ENCODE results near the gene NEMP1.

The NEMP1 gene

GRCh38 chr12:57047981-57048380, 30.6 kb downstream of the NEMP1 start:
- Histone ChIP-seq H3K4me1 (ENCODE audit: control insufficient read depth in 1 of 2, insufficient read depth in 2 of 2, low read length in 2 of 2) (no peaks in the 10 kb centered on the region), H3K27ac (ENCODE audit: low read length) (no peak overlapping the region), H3K36me3 (ENCODE audit: control insufficient read depth in 1 of 2, insufficient read depth in 2 of 2, low read length in 2 of 2) (no peaks in the 10 kb centered on the region), H3K9me3 (ENCODE audit: control insufficient read depth in 1 of 2, low read length in 2 of 2) (no peaks in the 10 kb centered on the region), H3K4me3 (ENCODE audit: low read depth in 1 of 2, low read length in 2 of 2) (peak overlapping the region in 1 of 2 donors; percentile 40), H3K27me3 (ENCODE audit: low read depth, low read length) (no peaks in the 10 kb centered on the region)

DNA sequence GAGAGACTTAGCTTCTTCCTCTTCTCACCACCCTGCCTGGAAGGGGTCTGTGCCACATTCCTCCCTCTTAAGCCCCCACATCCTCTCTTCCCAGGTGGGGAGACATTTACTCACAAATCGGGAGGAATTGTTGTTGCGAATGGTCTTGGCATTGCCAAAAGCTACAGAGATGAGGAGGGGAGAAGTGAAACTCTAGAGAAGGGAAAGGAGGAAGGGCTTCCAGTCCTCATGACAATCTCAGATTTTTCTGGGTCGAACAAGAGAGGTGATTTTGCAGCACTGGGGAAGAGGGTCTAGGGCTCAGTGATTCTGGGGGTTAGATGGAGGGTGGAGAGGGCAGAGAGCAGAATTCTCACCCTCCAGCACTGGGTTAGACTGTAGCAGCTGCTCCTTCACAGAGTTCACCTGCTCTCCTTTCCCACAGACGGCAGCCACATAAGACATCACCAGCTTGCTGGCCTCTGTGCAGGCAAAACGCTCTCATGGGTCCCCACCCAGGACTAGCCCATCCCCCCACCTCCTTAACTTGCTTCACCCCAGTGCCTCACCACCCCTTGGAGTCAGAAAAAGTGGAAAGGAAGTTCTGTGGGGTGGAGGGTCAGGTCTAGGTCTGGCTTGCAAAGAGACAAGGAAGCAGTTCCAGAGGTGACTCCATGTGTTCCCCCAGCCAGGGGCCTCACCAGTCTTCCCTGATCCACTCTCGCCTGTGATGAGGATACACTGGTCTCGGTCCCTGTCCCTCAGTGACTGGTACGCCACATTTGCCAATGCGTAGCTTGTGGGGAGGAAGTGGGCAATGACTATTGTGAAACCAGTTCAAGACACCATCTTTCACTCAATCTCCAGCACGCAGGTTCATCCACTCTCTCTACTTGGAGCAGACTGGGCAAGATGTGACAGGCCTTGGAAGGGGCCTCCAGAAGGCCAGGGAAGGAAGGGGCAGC, 31.4 kb downstream of the NEMP1 start:
- H3K4me1 ChIP-seq (ENCODE audit: control insufficient read depth in 1 of 2, insufficient read depth in 2 of 2, low read length in 2 of 2), result no peaks in the 10 kb centered on the region
- H3K36me3 ChIP-seq (ENCODE audit: control insufficient read depth in 1 of 2, insufficient read depth in 2 of 2, low read length in 2 of 2), result no peaks in the 10 kb centered on the region
- H3K9me3 ChIP-seq (ENCODE audit: control insufficient read depth in 1 of 2, low read length in 2 of 2), result no peaks in the 10 kb centered on the region
- no peak overlapping the region for H3K27ac ChIP-seq (ENCODE audit: low read length)
- no peaks in the 10 kb centered on the region for H3K27me3 ChIP-seq (ENCODE audit: low read depth, low read length)
- peak overlapping the region in 1 of 2 donors; percentile 40 for H3K4me3 ChIP-seq (ENCODE audit: low read depth in 1 of 2, low read length in 2 of 2)

DNA sequence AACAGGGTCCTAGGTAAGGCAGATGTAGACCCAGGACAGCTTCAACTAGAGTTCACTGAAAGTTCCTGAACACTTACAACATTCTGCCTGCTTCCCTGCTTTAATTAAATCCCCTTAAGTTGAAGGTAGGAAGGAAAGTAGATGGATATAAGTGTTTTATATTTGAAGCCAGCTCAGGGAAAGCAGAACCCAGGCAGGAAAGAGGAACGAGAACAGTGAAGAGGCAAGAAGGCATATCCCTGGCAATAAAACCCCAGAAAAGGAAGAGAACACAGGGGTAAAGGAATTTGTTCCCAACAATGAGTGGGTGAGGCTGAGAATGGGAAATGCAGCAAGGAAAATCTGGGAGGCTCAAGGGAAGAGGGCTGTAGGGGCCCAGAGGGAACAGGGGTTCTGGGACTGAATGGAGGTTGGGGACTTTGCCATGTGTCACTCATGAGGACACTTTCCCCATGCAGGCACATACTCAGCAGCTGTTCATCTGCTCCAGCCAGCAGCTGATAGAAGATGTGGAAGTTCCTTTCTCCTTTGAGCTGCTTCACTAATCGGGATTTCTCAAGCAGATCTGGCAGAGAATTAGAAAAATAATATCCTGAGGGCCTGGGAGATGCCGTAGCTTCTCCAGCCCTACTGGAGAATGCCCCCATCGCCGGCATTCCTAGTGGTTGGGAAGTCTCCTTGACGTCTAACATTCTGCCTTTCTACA, 32.4 kb downstream of the NEMP1 start:
- Histone ChIP-seq H3K4me3 (ENCODE audit: low read depth in 1 of 2, low read length in 2 of 2) (no peak overlapping the region), H3K9me3 (ENCODE audit: control insufficient read depth in 1 of 2, low read length in 2 of 2) (no peaks in the 10 kb centered on the region), H3K4me1 (ENCODE audit: control insufficient read depth in 1 of 2, insufficient read depth in 2 of 2, low read length in 2 of 2) (no peaks in the 10 kb centered on the region), H3K27ac (ENCODE audit: low read length) (no peak overlapping the region), H3K27me3 (ENCODE audit: low read depth, low read length) (no peaks in the 10 kb centered on the region), H3K36me3 (ENCODE audit: control insufficient read depth in 1 of 2, insufficient read depth in 2 of 2, low read length in 2 of 2) (no peaks in the 10 kb centered on the region)

DNA sequence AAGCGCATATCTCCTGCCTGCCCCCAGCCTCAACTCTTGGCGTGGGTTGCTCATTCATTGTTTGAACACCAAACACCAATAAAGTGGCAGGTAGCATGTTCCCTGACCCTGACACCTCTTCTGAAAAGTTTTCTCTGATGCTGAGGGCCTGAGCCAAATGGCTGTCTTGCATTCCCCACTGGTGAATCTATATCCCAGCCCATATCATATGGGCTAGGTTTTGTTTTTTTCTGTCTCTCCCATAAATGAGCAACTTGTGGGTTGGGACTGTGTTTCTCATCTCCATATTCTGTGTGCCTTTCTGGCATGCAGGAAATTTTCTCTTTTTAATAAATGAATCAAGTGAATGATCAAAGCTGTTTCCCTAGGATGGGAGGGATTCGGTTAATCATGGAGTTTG, 33.7 kb downstream of the NEMP1 start:
- H3K27me3 ChIP-seq (ENCODE audit: low read depth, low read length), result no peaks in the 10 kb centered on the region
- no peak overlapping the region for H3K4me3 ChIP-seq (ENCODE audit: low read depth in 1 of 2, low read length in 2 of 2)
- H3K27ac ChIP-seq (ENCODE audit: low read length), result no peak overlapping the region
- H3K9me3 ChIP-seq (ENCODE audit: control insufficient read depth in 1 of 2, low read length in 2 of 2), result no peaks in the 10 kb centered on the region
- no peaks in the 10 kb centered on the region for H3K4me1 ChIP-seq (ENCODE audit: control insufficient read depth in 1 of 2, insufficient read depth in 2 of 2, low read length in 2 of 2)
- no peaks in the 10 kb centered on the region for H3K36me3 ChIP-seq (ENCODE audit: control insufficient read depth in 1 of 2, insufficient read depth in 2 of 2, low read length in 2 of 2)

GRCh38 chr12:57044468-57044867, 34.1 kb downstream of the NEMP1 start:
- Histone ChIP-seq H3K9me3 (ENCODE audit: control insufficient read depth in 1 of 2, low read length in 2 of 2) (no peaks in the 10 kb centered on the region), H3K4me3 (ENCODE audit: low read depth in 1 of 2, low read length in 2 of 2) (no peak overlapping the region), H3K4me1 (ENCODE audit: control insufficient read depth in 1 of 2, insufficient read depth in 2 of 2, low read length in 2 of 2) (no peaks in the 10 kb centered on the region), H3K27ac (ENCODE audit: low read length) (no peak overlapping the region), H3K27me3 (ENCODE audit: low read depth, low read length) (no peaks in the 10 kb centered on the region), H3K36me3 (ENCODE audit: control insufficient read depth in 1 of 2, insufficient read depth in 2 of 2, low read length in 2 of 2) (no peaks in the 10 kb centered on the region)

DNA sequence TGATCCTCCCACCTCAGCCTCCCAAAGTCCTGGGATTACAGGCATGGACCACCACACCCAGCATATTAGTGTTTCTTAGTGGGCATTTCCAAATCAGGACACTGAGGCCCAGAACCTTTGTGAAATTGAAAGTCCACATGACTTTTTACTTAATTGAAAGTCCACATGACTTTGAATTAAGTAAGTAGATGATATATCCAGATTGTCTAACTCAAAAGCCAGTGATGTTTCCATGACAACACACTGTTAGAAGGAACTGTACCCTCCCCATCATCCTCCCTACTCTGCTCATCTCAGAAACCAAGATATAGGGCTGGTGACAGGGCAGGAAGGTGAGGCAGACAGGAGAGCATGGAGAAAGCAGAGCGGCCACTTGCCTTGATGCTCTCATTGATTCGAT, 35.9 kb downstream of the NEMP1 start:
- Histone ChIP-seq H3K4me1 (ENCODE audit: control insufficient read depth in 1 of 2, insufficient read depth in 2 of 2, low read length in 2 of 2) (no peaks in the 10 kb centered on the region), H3K36me3 (ENCODE audit: control insufficient read depth in 1 of 2, insufficient read depth in 2 of 2, low read length in 2 of 2) (no peaks in the 10 kb centered on the region), H3K9me3 (ENCODE audit: control insufficient read depth in 1 of 2, low read length in 2 of 2) (no peaks in the 10 kb centered on the region), H3K27me3 (ENCODE audit: low read depth, low read length) (no peaks in the 10 kb centered on the region), H3K4me3 (ENCODE audit: low read depth in 1 of 2, low read length in 2 of 2) (no peak overlapping the region), H3K27ac (ENCODE audit: low read length) (no peak overlapping the region)

- Histone ChIP-seq H3K4me3 (ENCODE audit: low read depth in 1 of 2, low read length in 2 of 2) (no peak overlapping the region), H3K4me1 (ENCODE audit: control insufficient read depth in 1 of 2, insufficient read depth in 2 of 2, low read length in 2 of 2) (no peaks in the 10 kb centered on the region), H3K27me3 (ENCODE audit: low read depth, low read length) (no peaks in the 10 kb centered on the region), H3K27ac (ENCODE audit: low read length) (no peak overlapping the region), H3K36me3 (ENCODE audit: control insufficient read depth in 1 of 2, insufficient read depth in 2 of 2, low read length in 2 of 2) (no peaks in the 10 kb centered on the region), H3K9me3 (ENCODE audit: control insufficient read depth in 1 of 2, low read length in 2 of 2) (no peaks in the 10 kb centered on the region)
These were observed 37.8 kb downstream of the NEMP1 start for GRCh38 chr12:57040750-57041149.

DNA sequence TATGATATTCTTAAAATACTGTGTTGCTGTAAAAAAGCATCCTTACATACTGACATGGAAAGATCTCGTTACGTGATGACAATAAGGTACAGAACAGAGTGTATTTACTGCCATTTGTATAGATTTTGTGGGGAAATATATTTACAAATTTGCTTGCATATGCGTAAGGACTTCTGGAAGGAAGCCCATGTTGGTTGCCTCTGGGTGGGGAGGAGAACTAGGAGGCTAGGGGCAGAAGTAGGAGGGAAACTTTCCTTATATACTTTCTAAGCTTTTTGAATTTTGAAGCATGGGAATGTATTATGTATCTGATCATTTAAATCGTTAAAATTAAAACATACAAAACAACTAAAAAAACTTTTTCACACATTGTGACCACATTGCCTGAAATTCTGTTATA, 38.4 kb downstream of the NEMP1 start:
- Histone ChIP-seq H3K36me3 (ENCODE audit: control insufficient read depth in 1 of 2, insufficient read depth in 2 of 2, low read length in 2 of 2) (no peaks in the 10 kb centered on the region), H3K4me3 (ENCODE audit: low read depth in 1 of 2, low read length in 2 of 2) (no peak overlapping the region), H3K4me1 (ENCODE audit: control insufficient read depth in 1 of 2, insufficient read depth in 2 of 2, low read length in 2 of 2) (no peaks in the 10 kb centered on the region), H3K9me3 (ENCODE audit: control insufficient read depth in 1 of 2, low read length in 2 of 2) (no peaks in the 10 kb centered on the region), H3K27me3 (ENCODE audit: low read depth, low read length) (no peaks in the 10 kb centered on the region), H3K27ac (ENCODE audit: low read length) (no peak overlapping the region)

DNA sequence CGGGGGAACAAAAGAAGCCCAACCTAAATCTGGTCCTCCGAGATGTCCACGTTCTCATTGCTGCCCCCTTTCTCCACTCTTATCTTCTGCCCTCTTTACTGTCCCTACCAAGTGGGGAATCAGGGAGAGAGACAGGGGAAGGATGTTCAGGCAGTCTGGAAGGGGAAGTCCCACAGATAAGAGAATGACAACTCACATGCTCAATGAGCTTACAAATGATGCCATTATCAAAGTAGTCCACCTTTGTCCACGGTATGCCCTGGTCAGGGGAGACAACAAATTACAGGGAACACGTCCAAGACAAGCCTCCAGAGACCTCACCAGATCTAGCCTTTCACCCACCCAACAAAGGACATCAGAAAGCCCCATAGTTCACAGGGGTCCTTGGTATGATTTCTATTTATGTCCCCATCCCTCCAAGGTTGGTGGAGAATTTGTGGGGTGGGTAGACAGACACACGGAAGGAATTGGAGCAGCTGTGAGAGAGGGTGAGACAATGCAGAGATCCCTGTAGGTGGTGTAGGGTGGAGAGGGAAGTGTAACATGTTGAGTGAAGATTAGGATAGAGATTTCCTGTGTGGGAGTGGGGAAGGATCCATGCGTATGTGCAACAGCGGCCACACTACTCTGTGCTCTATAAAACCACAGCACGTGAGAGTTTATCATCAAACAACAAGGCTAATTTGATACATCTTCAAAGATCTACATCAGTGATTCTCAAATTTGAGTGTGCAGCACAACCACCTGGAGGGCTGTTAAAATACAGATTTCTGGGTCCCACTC, 39.4 kb downstream of the NEMP1 start:
- Histone ChIP-seq H3K27me3 (ENCODE audit: low read depth, low read length) (no peaks in the 10 kb centered on the region), H3K36me3 (ENCODE audit: control insufficient read depth in 1 of 2, insufficient read depth in 2 of 2, low read length in 2 of 2) (no peaks in the 10 kb centered on the region), H3K9me3 (ENCODE audit: control insufficient read depth in 1 of 2, low read length in 2 of 2) (no peaks in the 10 kb centered on the region), H3K4me1 (ENCODE audit: control insufficient read depth in 1 of 2, insufficient read depth in 2 of 2, low read length in 2 of 2) (no peaks in the 10 kb centered on the region), H3K4me3 (ENCODE audit: low read depth in 1 of 2, low read length in 2 of 2) (no peak overlapping the region), H3K27ac (ENCODE audit: low read length) (no peak overlapping the region)

DNA sequence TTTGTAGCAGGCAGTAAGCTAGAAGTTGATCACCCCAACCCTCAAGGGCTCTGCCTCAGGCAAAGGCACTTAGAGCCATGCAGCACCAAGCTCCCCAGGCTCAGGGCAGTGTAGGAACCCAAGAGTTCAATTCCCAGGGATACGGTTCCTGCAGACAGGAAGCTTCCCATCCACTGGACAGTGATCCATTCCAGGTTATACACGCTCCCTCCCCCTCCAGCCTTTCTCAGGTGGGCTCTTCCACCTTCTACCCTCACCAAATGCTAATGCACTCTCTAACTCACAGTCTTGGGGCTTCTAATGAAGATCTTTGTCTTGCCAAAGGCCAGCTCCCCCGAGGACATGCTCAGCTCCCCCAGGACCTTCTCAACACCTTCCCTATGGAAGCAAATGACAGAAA, 41.3 kb downstream of the NEMP1 start:
- no peak overlapping the region for H3K4me3 ChIP-seq (ENCODE audit: low read depth in 1 of 2, low read length in 2 of 2)
- no peaks in the 10 kb centered on the region for H3K9me3 ChIP-seq (ENCODE audit: control insufficient read depth in 1 of 2, low read length in 2 of 2)
- no peaks in the 10 kb centered on the region for H3K27me3 ChIP-seq (ENCODE audit: low read depth, low read length)
- no peak overlapping the region for H3K27ac ChIP-seq (ENCODE audit: low read length)
- H3K36me3 ChIP-seq (ENCODE audit: control insufficient read depth in 1 of 2, insufficient read depth in 2 of 2, low read length in 2 of 2), result no peaks in the 10 kb centered on the region
- no peaks in the 10 kb centered on the region for H3K4me1 ChIP-seq (ENCODE audit: control insufficient read depth in 1 of 2, insufficient read depth in 2 of 2, low read length in 2 of 2)

DNA sequence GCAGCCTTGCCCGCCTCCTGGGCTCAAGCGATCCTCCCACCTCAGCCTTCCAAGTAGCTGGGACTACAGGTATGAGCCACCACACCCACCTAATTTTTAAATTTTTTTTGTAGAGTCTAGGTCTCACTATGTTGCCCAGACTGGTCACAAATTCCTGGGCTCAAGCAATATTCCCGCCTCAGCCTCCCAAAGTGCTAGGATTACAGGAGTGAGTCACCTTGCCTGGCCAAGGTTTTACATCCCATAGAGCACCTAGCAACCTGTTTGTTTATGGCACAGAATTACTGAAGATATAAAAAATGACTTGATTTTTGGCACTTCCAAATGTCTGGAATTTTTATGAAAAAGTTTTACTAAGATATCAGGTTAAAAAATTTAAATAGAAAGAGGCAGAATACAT, 45.2 kb downstream of the NEMP1 start:
- Histone ChIP-seq H3K9me3 (ENCODE audit: control insufficient read depth in 1 of 2, low read length in 2 of 2) (no peaks in the 10 kb centered on the region), H3K27ac (ENCODE audit: low read length) (no peak overlapping the region), H3K4me3 (ENCODE audit: low read depth in 1 of 2, low read length in 2 of 2) (no peak overlapping the region), H3K36me3 (ENCODE audit: control insufficient read depth in 1 of 2, insufficient read depth in 2 of 2, low read length in 2 of 2) (no peaks in the 10 kb centered on the region), H3K4me1 (ENCODE audit: control insufficient read depth in 1 of 2, insufficient read depth in 2 of 2, low read length in 2 of 2) (peaks cover 0 to under 1% of the 10 kb centered on the region in 2 donors), H3K27me3 (ENCODE audit: low read depth, low read length) (no peaks in the 10 kb centered on the region)

Measured in muscle layer of duodenum (tissue), 2 donors.